Measurements from ENCODE around the gene LCE1B. TPM values are rescaled to one million over a fixed set of nuclear protein-coding genes. Genes with fewer than 3 reads are reported as not detected.

LCE1B gene
- total RNA-seq (ENCODE audit: unreplicated experiment): not detected
- long read RNA-seq: 0 reads

GRCh38 chr1:152811671-152812070 lies at the start of gene LCE1B:
Gene LCE1B, plus strand, starts transcription at chr1:152811971. Its CDS starts 476 bp downstream, at chr1:152812447.
- Mint-ChIP-seq H3K27ac (ENCODE audit: unreplicated experiment) (no peak within 1 kb of the TSS), H3K36me3 (ENCODE audit: low read depth, unreplicated experiment) (no peaks in the 10 kb centered on the region), H3K4me3 (ENCODE audit: unreplicated experiment) (no peak within 1 kb of the TSS), H3K4me1 (ENCODE audit: unreplicated experiment) (no peaks in the 10 kb centered on the region), H3K9me3 (ENCODE audit: unreplicated experiment) (no peaks in the 10 kb centered on the region), H3K27me3 (ENCODE audit: unreplicated experiment) (peaks cover 2% of the 10 kb centered on the region)
- DNase-seq (ENCODE audit: low spot score): no peak
- TF ChIP-seq, protein P1, sequence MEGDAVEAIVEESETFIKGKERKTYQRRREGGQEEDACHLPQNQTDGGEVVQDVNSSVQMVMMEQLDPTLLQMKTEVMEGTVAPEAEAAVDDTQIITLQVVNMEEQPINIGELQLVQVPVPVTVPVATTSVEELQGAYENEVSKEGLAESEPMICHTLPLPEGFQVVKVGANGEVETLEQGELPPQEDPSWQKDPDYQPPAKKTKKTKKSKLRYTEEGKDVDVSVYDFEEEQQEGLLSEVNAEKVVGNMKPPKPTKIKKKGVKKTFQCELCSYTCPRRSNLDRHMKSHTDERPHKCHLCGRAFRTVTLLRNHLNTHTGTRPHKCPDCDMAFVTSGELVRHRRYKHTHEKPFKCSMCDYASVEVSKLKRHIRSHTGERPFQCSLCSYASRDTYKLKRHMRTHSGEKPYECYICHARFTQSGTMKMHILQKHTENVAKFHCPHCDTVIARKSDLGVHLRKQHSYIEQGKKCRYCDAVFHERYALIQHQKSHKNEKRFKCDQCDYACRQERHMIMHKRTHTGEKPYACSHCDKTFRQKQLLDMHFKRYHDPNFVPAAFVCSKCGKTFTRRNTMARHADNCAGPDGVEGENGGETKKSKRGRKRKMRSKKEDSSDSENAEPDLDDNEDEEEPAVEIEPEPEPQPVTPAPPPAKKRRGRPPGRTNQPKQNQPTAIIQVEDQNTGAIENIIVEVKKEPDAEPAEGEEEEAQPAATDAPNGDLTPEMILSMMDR (IDR thresholded peaks at IDR 0.05; ENCODE audit: unreplicated experiment): no peak

DNA sequence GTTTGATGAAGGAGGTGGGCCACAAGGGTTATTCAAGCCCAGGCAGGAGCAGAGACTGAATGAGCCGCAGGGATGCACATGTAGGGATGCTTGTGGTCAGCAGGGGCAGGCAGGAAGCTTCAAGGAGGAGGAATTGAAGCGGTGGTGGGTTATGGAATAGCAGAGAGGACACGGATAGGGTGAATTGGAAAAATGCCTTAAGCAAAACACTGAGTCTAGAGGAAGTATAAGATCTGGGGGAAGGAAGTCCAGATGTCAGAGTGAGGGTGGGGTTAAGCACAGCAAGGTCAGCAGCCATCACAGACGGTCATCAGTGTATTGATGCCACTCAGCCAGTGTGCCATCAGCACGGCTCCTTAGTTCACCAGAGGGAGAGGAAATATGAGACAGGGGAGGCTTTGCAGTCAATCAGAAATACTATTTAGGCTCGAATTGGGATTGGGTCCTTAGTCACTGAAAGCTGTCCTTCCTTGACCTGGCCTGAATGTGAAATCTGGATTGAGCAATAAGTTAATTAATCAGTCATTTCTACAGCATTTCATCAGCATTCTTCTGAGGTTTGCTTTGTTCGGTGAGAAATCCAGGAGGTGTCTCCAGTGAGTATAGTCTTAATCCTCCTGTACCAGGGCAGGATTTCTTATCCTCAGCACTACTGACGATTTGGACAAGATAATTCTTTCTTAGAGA lies 42.8 kb upstream of the LCE1B start:
- no peak overlapping the region for H3K4me3 Mint-ChIP-seq (ENCODE audit: unreplicated experiment)
- no peaks in the 10 kb centered on the region for H3K9me3 Mint-ChIP-seq (ENCODE audit: unreplicated experiment)
- no peaks in the 10 kb centered on the region for H3K4me1 Mint-ChIP-seq (ENCODE audit: unreplicated experiment)
- no peaks in the 10 kb centered on the region for H3K36me3 Mint-ChIP-seq (ENCODE audit: low read depth, unreplicated experiment)
- H3K27ac Mint-ChIP-seq (ENCODE audit: unreplicated experiment): no peak overlapping the region
- H3K27me3 Mint-ChIP-seq (ENCODE audit: unreplicated experiment): peaks cover 1% of the 10 kb centered on the region
- TF ChIP-seq, protein P1 (IDR thresholded peaks at IDR 0.05; ENCODE audit: unreplicated experiment): no peak
- no peak for DNase-seq (ENCODE audit: low spot score)

GRCh38 chr1:152770411-152770810 lies 41.4 kb upstream of the LCE1B start:
- DNase-seq (ENCODE audit: low spot score): no peak
- TF ChIP-seq, protein P1 (IDR thresholded peaks at IDR 0.05; ENCODE audit: unreplicated experiment): no peak
- Mint-ChIP-seq H3K27me3 (ENCODE audit: unreplicated experiment) (no peaks in the 10 kb centered on the region), H3K36me3 (ENCODE audit: low read depth, unreplicated experiment) (no peaks in the 10 kb centered on the region), H3K9me3 (ENCODE audit: unreplicated experiment) (no peaks in the 10 kb centered on the region), H3K4me1 (ENCODE audit: unreplicated experiment) (no peaks in the 10 kb centered on the region), H3K27ac (ENCODE audit: unreplicated experiment) (no peak overlapping the region), H3K4me3 (ENCODE audit: unreplicated experiment) (no peak overlapping the region)

GRCh38 chr1:152774875-152775274 lies 36.9 kb upstream of the LCE1B start, which contains the start of gene LCE1F:
Gene LCE1F, plus strand, starts transcription at chr1:152775140. Its CDS starts 1,232 bp downstream, at chr1:152776372.
- DNase-seq (ENCODE audit: low spot score): no peak
- Mint-ChIP-seq H3K27me3 (ENCODE audit: unreplicated experiment) (peaks cover 2% of the 10 kb centered on the region), H3K4me1 (ENCODE audit: unreplicated experiment) (no peaks in the 10 kb centered on the region), H3K27ac (ENCODE audit: unreplicated experiment) (no peak within 1 kb of the TSS), H3K4me3 (ENCODE audit: unreplicated experiment) (no peak within 1 kb of the TSS), H3K36me3 (ENCODE audit: low read depth, unreplicated experiment) (no peaks in the 10 kb centered on the region), H3K9me3 (ENCODE audit: unreplicated experiment) (no peaks in the 10 kb centered on the region)
- TF ChIP-seq, protein P1 (IDR thresholded peaks at IDR 0.05; ENCODE audit: unreplicated experiment): no peak

GRCh38 chr1:152776361-152776760 lies 35.4 kb upstream of the LCE1B start:
- H3K4me3 Mint-ChIP-seq (ENCODE audit: unreplicated experiment): no peak overlapping the region
- DNase-seq (ENCODE audit: low spot score): no peak
- no peaks in the 10 kb centered on the region for H3K36me3 Mint-ChIP-seq (ENCODE audit: low read depth, unreplicated experiment)
- H3K9me3 Mint-ChIP-seq (ENCODE audit: unreplicated experiment): no peaks in the 10 kb centered on the region
- TF ChIP-seq, protein P1 (IDR thresholded peaks at IDR 0.05; ENCODE audit: unreplicated experiment): no peak
- H3K4me1 Mint-ChIP-seq (ENCODE audit: unreplicated experiment): no peaks in the 10 kb centered on the region
- H3K27me3 Mint-ChIP-seq (ENCODE audit: unreplicated experiment): peaks cover 2% of the 10 kb centered on the region
- H3K27ac Mint-ChIP-seq (ENCODE audit: unreplicated experiment): no peak overlapping the region

Measured in endothelial cell (in vitro differentiated cells).